IMR-90 (cell line): ENCODE results near the gene STX5. TPM values are rescaled to one million over a fixed set of nuclear protein-coding genes. Genes with fewer than 3 reads are reported as not detected.

Source experiments
- ATAC-seq: fragments of 200-7000 bp; cut with Tn5 transposase; 2 replicates; pipeline ENCODE4 v1.9.1; 2020; ENCODE audit warnings: low read depth, mild to moderate bottlenecking, moderate library complexity
- BruUV-seq: library from RNA; stranded (reverse); fragments of 400-500 nt; replicated peaks from 2 replicates; lab custom pipeline; 2021; lab: Mats Ljungman, UMichigan
- CTCF ChIA-PET: fragments of 300-600 bp; formaldehyde crosslinking; extraction: SDS; loops from one replicate; lab custom pipeline; 2021; ENCODE audit warnings: antibody characterized with exemption; lab: Yijun Ruan, JAX
- POLR2A ChIA-PET: fragments of 300-600 bp; sonication (Branson Sonifier 250); formaldehyde crosslinking; loops from one replicate; lab custom pipeline; 2022; ENCODE audit warnings: antibody characterized with exemption; ENCODE audit not compliant: unreplicated experiment; lab: Charles Lee
- DNase-seq: peaks from one replicate; pipeline ENCODE4 v3.0.0; 2013
- H2AFZ ChIP-seq: replicated peaks from 2 replicates; pipeline ENCODE3; 2013; ENCODE audit warnings: low read length, mild to moderate bottlenecking; ENCODE audit not compliant: poor library complexity
- H2AK5ac ChIP-seq: 2 replicates; pipeline ENCODE4 v1.6.1; 2013; ENCODE audit warnings: low read depth, low read length, inconsistent platforms
- H2AK9ac ChIP-seq: replicated peaks from 2 replicates; pipeline ENCODE3; 2013; ENCODE audit warnings: mild to moderate bottlenecking, low read depth, low read length, moderate library complexity; ENCODE audit not compliant: poor library complexity
- H2BK120ac ChIP-seq: 2 replicates; pipeline ENCODE4 v1.6.1; 2013; ENCODE audit warnings: low read depth, low read length, inconsistent platforms
- H2BK15ac ChIP-seq: 3 replicates; pipeline ENCODE4 v1.6.1; 2013; ENCODE audit warnings: low read depth, low read length, inconsistent platforms
- H2BK20ac ChIP-seq: 2 replicates; pipeline ENCODE4 v1.6.1; 2013; ENCODE audit warnings: low read depth, mild to moderate bottlenecking, inconsistent platforms, low read length, moderate library complexity
- H2BK5ac ChIP-seq: 2 replicates; pipeline ENCODE4 v1.6.1; 2013; ENCODE audit warnings: mild to moderate bottlenecking, low read depth, low read length, inconsistent platforms; ENCODE audit not compliant: poor library complexity, severe bottlenecking
- H3K14ac ChIP-seq: replicated peaks from 2 replicates; pipeline ENCODE4 v1.6.1; 2013; ENCODE audit warnings: low read depth, low read length, inconsistent platforms
- H3K18ac ChIP-seq: 2 replicates; pipeline ENCODE4 v1.6.1; 2013; ENCODE audit warnings: low read depth, low read length, control low read depth
- H3K23ac ChIP-seq: 2 replicates; pipeline ENCODE4 v1.6.1; 2013; ENCODE audit warnings: low read depth, low read length, inconsistent platforms
- H3K27ac ChIP-seq: 2 replicates; pipeline ENCODE4 v1.5.1; 2013; ENCODE audit warnings: mild to moderate bottlenecking, control low read depth, low read length; ENCODE audit not compliant: insufficient read depth
- H3K27me3 ChIP-seq: 2 replicates; pipeline ENCODE4 v1.6.1; 2013; ENCODE audit warnings: low read length; ENCODE audit not compliant: control insufficient read depth, insufficient read depth
- H3K36me3 ChIP-seq: 2 replicates; pipeline ENCODE4 v1.6.1; 2013; ENCODE audit warnings: low read length, mixed read lengths; ENCODE audit not compliant: control insufficient read depth, insufficient read depth
- H3K4ac ChIP-seq: 2 replicates; pipeline ENCODE4 v1.6.1; 2013; ENCODE audit warnings: low read depth, low read length, inconsistent platforms
- H3K4me1 ChIP-seq: 2 replicates; pipeline ENCODE4 v1.6.1; 2013; ENCODE audit warnings: low read length, mixed read lengths; ENCODE audit not compliant: control insufficient read depth, insufficient read depth
- H3K4me2 ChIP-seq: 2 replicates; pipeline ENCODE4 v1.6.1; 2013; ENCODE audit warnings: low read depth, mild to moderate bottlenecking, control low read depth, low read length, moderate library complexity
- H3K4me3 ChIP-seq: 2 replicates; pipeline ENCODE4 v1.5.1; 2013; ENCODE audit warnings: low read depth, mild to moderate bottlenecking, control low read depth, low read length, moderate library complexity; ENCODE audit not compliant: insufficient read depth
- H3K56ac ChIP-seq: 2 replicates; pipeline ENCODE4 v1.6.1; 2013; ENCODE audit warnings: low read length, inconsistent platforms; ENCODE audit not compliant: insufficient read depth; ENCODE audit errors: extremely low read depth
- H3K79me1 ChIP-seq, 2 experiments: 2 replicates each; pipeline ENCODE4 v1.6.1; 2013; ENCODE audit warnings: low read length in 2 of 2, inconsistent platforms in 1 of 2, low read depth in 1 of 2
- H3K9ac ChIP-seq: 2 replicates; pipeline ENCODE4 v1.6.1; 2013; ENCODE audit warnings: low read depth, low read length, control low read depth
- H3K9me1 ChIP-seq: 2 replicates; pipeline ENCODE4 v1.6.1; 2013; ENCODE audit warnings: low read length, inconsistent platforms; ENCODE audit not compliant: insufficient read depth
- H3K9me3 ChIP-seq: 2 replicates; pipeline ENCODE4 v1.6.1; 2013; ENCODE audit warnings: low read length; ENCODE audit not compliant: control insufficient read depth, insufficient read depth
- H4K20me1 ChIP-seq: 2 replicates; pipeline ENCODE4 v1.6.1; 2013; ENCODE audit warnings: low read length, inconsistent platforms; ENCODE audit not compliant: insufficient read depth
- H4K5ac ChIP-seq: 2 replicates; pipeline ENCODE4 v1.6.1; 2013; ENCODE audit warnings: mild to moderate bottlenecking, low read depth, low read length, control low read depth
- H4K8ac ChIP-seq, 2 experiments: 2 replicates each; pipeline ENCODE4 v1.6.1; 2013; ENCODE audit warnings: low read depth in 2 of 2, low read length in 2 of 2, control low read depth in 1 of 2, inconsistent platforms in 1 of 2
- H4K91ac ChIP-seq: 2 replicates; pipeline ENCODE4 v1.6.1; 2013; ENCODE audit warnings: low read depth, low read length, inconsistent platforms; ENCODE audit not compliant: insufficient read depth
- BHLHE40 ChIP-seq: fragments of 150-350 bp; IDR thresholded peaks from 2 replicates; pipeline ENCODE4 v1.6.1; 2016; ENCODE audit warnings: mild to moderate bottlenecking, low read depth, low read length
- FOS ChIP-seq: fragments of 150-350 bp; IDR thresholded peaks from 2 replicates; pipeline ENCODE4 v1.6.1; 2016; ENCODE audit warnings: low read depth, low read length
- WGBS, 2 experiments: methylation state at CpG; one replicate each; pipeline versions ENCODE4 v1.1.5 to v1.1.7; 2013; ENCODE audit warnings: missing lambda C conversion rate in 2 of 2; ENCODE audit not compliant: insufficient read length in 1 of 2; ENCODE audit errors: extremely low coverage in 2 of 2; 5-methylcytosine and 5-hydroxymethylcytosine counted together
- dilution Hi-C: fragments of 300-500 bp; cut with HindIII; formaldehyde crosslinking; loops from one replicate; pipeline ENCODE4 v1.14.3; 2018; ENCODE audit warnings: low sequenced_read_pairs; ENCODE audit not compliant: unreplicated experiment
- in situ Hi-C: fragments of 300-500 bp; cut with MboI; formaldehyde crosslinking; loops from 3 replicates; pipeline ENCODE4 v1.14.3; 2019; ENCODE audit warnings: low sequenced_read_pairs, inconsistent platforms, mixed read lengths
- intact Hi-C: fragments of 100-400 bp; cut with micrococcal nuclease; formaldehyde crosslinking; loops from 2 replicates; pipeline ENCODE4 v1.10.0; 2022
- polyA plus RNA-seq, 3 experiments: library from polyadenylated mRNA; depleted of rRNA; stranded (reverse); fragments of >200 nt; gene quantifications; 2 replicates each; pipeline ENCODE4 v1.2.3, GENCODE V29; 2012; ENCODE audit warnings: low replicate concordance in 1 of 3
- total RNA-seq: library from RNA; depleted of rRNA; stranded (reverse); fragments of >200 nt; gene quantifications from 2 replicates; pipeline ENCODE4 v1.2.3, GENCODE V29; 2012
- TF ChIP-seq, protein P1 (sequence below): conservative IDR thresholded peaks from 2 replicates; pipeline ENCODE4 v1.5.1; 2012; ENCODE audit warnings: mild to moderate bottlenecking, low read depth, low read length, improper control_type of control experiment

STX5 gene
- total and polyA plus RNA-seq, 2 of the 4 experiments (the other 2 are of a cell fraction) = 43.1 to 49.5 TPM

DNA sequence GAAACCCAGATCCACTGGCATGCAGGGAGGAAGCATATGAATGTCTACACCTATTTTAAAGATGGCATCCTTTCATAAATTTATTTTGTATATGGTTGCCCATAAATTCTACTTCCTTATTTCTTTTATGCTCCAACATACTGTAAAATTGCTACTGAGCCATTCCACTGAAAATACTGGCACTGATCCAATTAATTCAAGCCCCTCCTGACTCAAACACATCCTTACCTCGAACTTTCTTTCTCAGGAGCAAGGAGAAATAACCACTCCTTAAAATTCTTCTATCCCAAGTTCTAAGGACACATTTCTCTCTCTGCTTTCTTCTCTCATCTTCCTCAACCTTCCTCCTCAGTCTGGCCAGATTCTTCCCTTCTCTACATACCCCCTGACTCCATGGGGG is 21.1 kb downstream of the STX5 start:
- no peak overlapping the region for H2BK120ac ChIP-seq
- no peak overlapping the region for H3K4ac ChIP-seq
- H2BK5ac ChIP-seq = no peak overlapping the region
- H3K9me1 ChIP-seq = peaks cover 18% of the 10 kb centered on the region
- H4K91ac ChIP-seq = no peak overlapping the region
- no peak overlapping the region for H3K14ac ChIP-seq
- H4K20me1 ChIP-seq = no peaks in the 10 kb centered on the region
- H3K9me3 ChIP-seq = no peaks in the 10 kb centered on the region
- no peak overlapping the region for H2BK15ac ChIP-seq
- H3K27ac ChIP-seq = no peak overlapping the region
- POLR2A ChIA-PET = interaction anchor here (0.7 kb wide), 1 partner anchor 109 kb away, joined by 3 read pairs; no protein-coding TSS in a partner anchor
- H3K4me2 ChIP-seq = no peak overlapping the region
- intact Hi-C loops (no loop called here), in situ Hi-C loops (no loop called here), dilution Hi-C loops (no loop called here)
- no peak overlapping the region for H2AK9ac ChIP-seq
- no peak overlapping the region for H2BK20ac ChIP-seq
- H3K27me3 ChIP-seq = no peaks in the 10 kb centered on the region
- no peak overlapping the region for H3K23ac ChIP-seq
- H3K36me3 ChIP-seq = peaks cover 15% of the 10 kb centered on the region
- H3K4me1 ChIP-seq = peaks cover 20% of the 10 kb centered on the region
- H4K8ac ChIP-seq = no peak overlapping the region
- ATAC-seq (no peak), DNase-seq (no peak)
- WGBS, 2 experiments = 38% methylated on average over 1 of the region's 1 CpG; no CpG with 5 or more reads in 1 of the 2 experiments
- H3K9ac ChIP-seq = no peak overlapping the region
- no TSS peak for BruUV-seq
- no peak overlapping the region for H2AK5ac ChIP-seq
- H4K5ac ChIP-seq = no peak overlapping the region
- peaks cover 0 to 20% of the 10 kb centered on the region in 2 experiments; a peak in 1 of 4 replicates for H3K79me1 ChIP-seq
- TF ChIP-seq FOS = no peak
- TF ChIP-seq BHLHE40 = no peak
- TF ChIP-seq, protein P1, sequence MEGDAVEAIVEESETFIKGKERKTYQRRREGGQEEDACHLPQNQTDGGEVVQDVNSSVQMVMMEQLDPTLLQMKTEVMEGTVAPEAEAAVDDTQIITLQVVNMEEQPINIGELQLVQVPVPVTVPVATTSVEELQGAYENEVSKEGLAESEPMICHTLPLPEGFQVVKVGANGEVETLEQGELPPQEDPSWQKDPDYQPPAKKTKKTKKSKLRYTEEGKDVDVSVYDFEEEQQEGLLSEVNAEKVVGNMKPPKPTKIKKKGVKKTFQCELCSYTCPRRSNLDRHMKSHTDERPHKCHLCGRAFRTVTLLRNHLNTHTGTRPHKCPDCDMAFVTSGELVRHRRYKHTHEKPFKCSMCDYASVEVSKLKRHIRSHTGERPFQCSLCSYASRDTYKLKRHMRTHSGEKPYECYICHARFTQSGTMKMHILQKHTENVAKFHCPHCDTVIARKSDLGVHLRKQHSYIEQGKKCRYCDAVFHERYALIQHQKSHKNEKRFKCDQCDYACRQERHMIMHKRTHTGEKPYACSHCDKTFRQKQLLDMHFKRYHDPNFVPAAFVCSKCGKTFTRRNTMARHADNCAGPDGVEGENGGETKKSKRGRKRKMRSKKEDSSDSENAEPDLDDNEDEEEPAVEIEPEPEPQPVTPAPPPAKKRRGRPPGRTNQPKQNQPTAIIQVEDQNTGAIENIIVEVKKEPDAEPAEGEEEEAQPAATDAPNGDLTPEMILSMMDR = no peak
- CTCF ChIA-PET = no interaction called here
- no peak overlapping the region for H2AFZ ChIP-seq
- no peak overlapping the region for H3K4me3 ChIP-seq
- H3K18ac ChIP-seq = no peak overlapping the region
- no peak overlapping the region for H3K56ac ChIP-seq
